Measurements from ENCODE around the gene M1AP. TPM values are rescaled to one million over a fixed set of nuclear protein-coding genes. Genes with fewer than 3 reads are reported as not detected.

The M1AP gene
- total RNA-seq, 1 experiment from 2014 or later = not detected

DNA sequence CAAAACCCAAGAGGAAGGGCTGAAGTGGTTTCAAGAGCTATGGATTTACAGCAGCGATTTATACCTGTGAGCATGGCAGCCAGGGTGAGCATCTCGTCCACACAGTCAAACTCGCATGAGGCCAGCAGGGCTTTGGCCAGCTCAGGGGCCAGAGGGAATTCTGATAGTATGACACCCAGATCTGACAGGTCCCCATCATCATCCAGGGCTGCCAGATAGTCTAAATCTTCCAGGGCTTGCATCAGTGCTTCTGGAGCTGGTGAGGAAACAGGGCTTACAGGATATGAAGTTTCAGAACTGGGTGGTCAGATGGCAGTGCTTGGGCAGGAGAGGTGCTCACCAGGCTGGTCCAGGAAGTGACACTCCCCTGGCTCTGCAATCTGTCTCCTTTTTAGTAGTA is 125.6 kb downstream of the M1AP start:
- BruUV-seq (replicated peaks) = no TSS peak
- ATAC-seq (no peak), DNase-seq (ENCODE audit: low read depth, low spot score) (no peak)
- no peaks in the 10 kb centered on the region for H3K9me3 ChIP-seq (ENCODE audit: control insufficient read depth, insufficient read depth, low read depth, low read length)
- H3K36me3 ChIP-seq (ENCODE audit: control insufficient read depth, insufficient read depth, low read length) = no peaks in the 10 kb centered on the region
- no peak overlapping the region for H3K27ac ChIP-seq (ENCODE audit: low read length)
- in situ Hi-C loops (cut with HindIII; ENCODE audit: low pct_unique_long_range_greater_than_20kb, low sequenced_read_pairs) (no loop called here), intact Hi-C loops (cut with micrococcal nuclease; ENCODE audit: unreplicated experiment) (no loop called here)
- no peaks in the 10 kb centered on the region for H3K4me1 ChIP-seq (ENCODE audit: control insufficient read depth, insufficient read depth, low read length)
- TF ChIP-seq SIN3A (IDR thresholded peaks at IDR 0.05; ENCODE audit: borderline replicate concordance, insufficient read depth, low read depth, low read length) (no peak), TCF7L2 (IDR thresholded peaks at IDR 0.05; ENCODE audit: low read depth, low read length) (no peak), POLR2AphosphoS5 (IDR thresholded peaks at IDR 0.05; ENCODE audit: low read depth, low read length) (no peak)
- TF ChIP-seq, protein P1, sequence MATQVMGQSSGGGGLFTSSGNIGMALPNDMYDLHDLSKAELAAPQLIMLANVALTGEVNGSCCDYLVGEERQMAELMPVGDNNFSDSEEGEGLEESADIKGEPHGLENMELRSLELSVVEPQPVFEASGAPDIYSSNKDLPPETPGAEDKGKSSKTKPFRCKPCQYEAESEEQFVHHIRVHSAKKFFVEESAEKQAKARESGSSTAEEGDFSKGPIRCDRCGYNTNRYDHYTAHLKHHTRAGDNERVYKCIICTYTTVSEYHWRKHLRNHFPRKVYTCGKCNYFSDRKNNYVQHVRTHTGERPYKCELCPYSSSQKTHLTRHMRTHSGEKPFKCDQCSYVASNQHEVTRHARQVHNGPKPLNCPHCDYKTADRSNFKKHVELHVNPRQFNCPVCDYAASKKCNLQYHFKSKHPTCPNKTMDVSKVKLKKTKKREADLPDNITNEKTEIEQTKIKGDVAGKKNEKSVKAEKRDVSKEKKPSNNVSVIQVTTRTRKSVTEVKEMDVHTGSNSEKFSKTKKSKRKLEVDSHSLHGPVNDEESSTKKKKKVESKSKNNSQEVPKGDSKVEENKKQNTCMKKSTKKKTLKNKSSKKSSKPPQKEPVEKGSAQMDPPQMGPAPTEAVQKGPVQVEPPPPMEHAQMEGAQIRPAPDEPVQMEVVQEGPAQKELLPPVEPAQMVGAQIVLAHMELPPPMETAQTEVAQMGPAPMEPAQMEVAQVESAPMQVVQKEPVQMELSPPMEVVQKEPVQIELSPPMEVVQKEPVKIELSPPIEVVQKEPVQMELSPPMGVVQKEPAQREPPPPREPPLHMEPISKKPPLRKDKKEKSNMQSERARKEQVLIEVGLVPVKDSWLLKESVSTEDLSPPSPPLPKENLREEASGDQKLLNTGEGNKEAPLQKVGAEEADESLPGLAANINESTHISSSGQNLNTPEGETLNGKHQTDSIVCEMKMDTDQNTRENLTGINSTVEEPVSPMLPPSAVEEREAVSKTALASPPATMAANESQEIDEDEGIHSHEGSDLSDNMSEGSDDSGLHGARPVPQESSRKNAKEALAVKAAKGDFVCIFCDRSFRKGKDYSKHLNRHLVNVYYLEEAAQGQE (IDR thresholded peaks at IDR 0.05; ENCODE audit: insufficient read depth in 1 of 2, low read depth in 2 of 2, low read length in 1 of 2) = no peak
- TF ChIP-seq, protein P2, sequence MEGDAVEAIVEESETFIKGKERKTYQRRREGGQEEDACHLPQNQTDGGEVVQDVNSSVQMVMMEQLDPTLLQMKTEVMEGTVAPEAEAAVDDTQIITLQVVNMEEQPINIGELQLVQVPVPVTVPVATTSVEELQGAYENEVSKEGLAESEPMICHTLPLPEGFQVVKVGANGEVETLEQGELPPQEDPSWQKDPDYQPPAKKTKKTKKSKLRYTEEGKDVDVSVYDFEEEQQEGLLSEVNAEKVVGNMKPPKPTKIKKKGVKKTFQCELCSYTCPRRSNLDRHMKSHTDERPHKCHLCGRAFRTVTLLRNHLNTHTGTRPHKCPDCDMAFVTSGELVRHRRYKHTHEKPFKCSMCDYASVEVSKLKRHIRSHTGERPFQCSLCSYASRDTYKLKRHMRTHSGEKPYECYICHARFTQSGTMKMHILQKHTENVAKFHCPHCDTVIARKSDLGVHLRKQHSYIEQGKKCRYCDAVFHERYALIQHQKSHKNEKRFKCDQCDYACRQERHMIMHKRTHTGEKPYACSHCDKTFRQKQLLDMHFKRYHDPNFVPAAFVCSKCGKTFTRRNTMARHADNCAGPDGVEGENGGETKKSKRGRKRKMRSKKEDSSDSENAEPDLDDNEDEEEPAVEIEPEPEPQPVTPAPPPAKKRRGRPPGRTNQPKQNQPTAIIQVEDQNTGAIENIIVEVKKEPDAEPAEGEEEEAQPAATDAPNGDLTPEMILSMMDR (IDR thresholded peaks at IDR 0.05) = no peak
- ChIA-PET POLR2A (interaction anchor here (0.6 kb wide), 1 partner anchor 343 kb away, joined by 11 read pairs; no protein-coding TSS in a partner anchor), CTCF (no interaction called here)
- H3K4me3 ChIP-seq (ENCODE audit: low read depth in 2 of 2, low read length in 2 of 2) = no peak overlapping the region
- H3K27me3 ChIP-seq (ENCODE audit: control insufficient read depth, insufficient read depth, low read length) = no peaks in the 10 kb centered on the region

DNA sequence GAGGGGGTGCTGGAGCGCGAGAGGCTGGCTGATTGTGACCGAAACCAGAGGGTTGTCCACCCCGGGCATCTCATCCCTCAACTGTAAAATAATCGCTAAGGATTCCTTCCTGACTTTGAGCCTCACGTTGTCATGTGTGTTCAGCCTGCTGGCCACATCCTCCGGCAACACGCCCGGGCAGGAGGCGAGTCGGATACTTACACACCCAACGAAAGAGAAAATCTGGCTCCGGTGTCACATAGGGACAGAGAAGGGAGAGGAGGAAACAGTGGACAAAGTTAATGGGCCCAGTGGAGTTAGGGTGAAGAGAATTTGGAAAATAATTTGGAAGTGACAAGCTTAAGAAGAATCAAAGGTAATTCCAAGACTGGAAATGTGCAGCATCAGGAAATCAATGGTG is 131.5 kb downstream of the M1AP start:
- ChIA-PET POLR2A (no interaction called here), CTCF (no interaction called here)
- Histone ChIP-seq H3K4me1 (ENCODE audit: control insufficient read depth, insufficient read depth, low read length) (no peaks in the 10 kb centered on the region), H3K27me3 (ENCODE audit: control insufficient read depth, insufficient read depth, low read length) (no peaks in the 10 kb centered on the region), H3K9me3 (ENCODE audit: control insufficient read depth, insufficient read depth, low read depth, low read length) (no peaks in the 10 kb centered on the region), H3K27ac (ENCODE audit: low read length) (no peak overlapping the region), H3K36me3 (ENCODE audit: control insufficient read depth, insufficient read depth, low read length) (no peaks in the 10 kb centered on the region), H3K4me3 (ENCODE audit: low read depth in 2 of 2, low read length in 2 of 2) (no peak overlapping the region)
- no TSS peak for BruUV-seq (replicated peaks)
- in situ Hi-C loops (cut with HindIII; ENCODE audit: low pct_unique_long_range_greater_than_20kb, low sequenced_read_pairs) (no loop called here), intact Hi-C loops (cut with micrococcal nuclease; ENCODE audit: unreplicated experiment) (no loop called here)
- TF ChIP-seq, protein P2 (IDR thresholded peaks at IDR 0.05) = no peak
- TF ChIP-seq SIN3A (IDR thresholded peaks at IDR 0.05; ENCODE audit: borderline replicate concordance, insufficient read depth, low read depth, low read length) = no peak
- no peak for TF ChIP-seq POLR2AphosphoS5 (IDR thresholded peaks at IDR 0.05; ENCODE audit: low read depth, low read length)
- TF ChIP-seq, protein P1 (IDR thresholded peaks at IDR 0.05; ENCODE audit: insufficient read depth in 1 of 2, low read depth in 2 of 2, low read length in 1 of 2) = no peak
- TF ChIP-seq TCF7L2 (IDR thresholded peaks at IDR 0.05; ENCODE audit: low read depth, low read length) = no peak
- ATAC-seq (no peak), DNase-seq (ENCODE audit: low read depth, low spot score) (no peak)

Data from Panc1 (cell line).